SK-N-SH (cell line): ENCODE data around the gene DERL3.

Source experiments
- CTCF ChIP-seq: fragments of 200-600 bp; sonication (generic); IDR thresholded peaks from 2 replicates; pipeline ENCODE4 v1.6.1; 2017; ENCODE audit warnings: antibody characterized with exemption, mild to moderate bottlenecking, moderate library complexity
- EP300 ChIP-seq, 2 experiments: IDR thresholded peaks; 2 replicates each; pipeline versions ENCODE4 v1.4.0 to v1.6.1; 2012; ENCODE audit warnings: borderline replicate concordance in 1 of 2, low read depth in 1 of 2, low read length in 1 of 2
- JUND ChIP-seq: IDR thresholded peaks from 2 replicates; pipeline ENCODE4 v1.4.0; 2012
- RAD21 ChIP-seq: IDR thresholded peaks from 2 replicates; pipeline ENCODE4 v1.6.1; 2012; ENCODE audit warnings: mild to moderate bottlenecking, low read length
- SIN3A ChIP-seq: IDR thresholded peaks from 2 replicates; pipeline ENCODE4 v1.6.1; 2012; ENCODE audit warnings: low read depth, mild to moderate bottlenecking, low read length, moderate library complexity, borderline replicate concordance
- USF1 ChIP-seq: IDR thresholded peaks from 2 replicates; pipeline ENCODE4 v1.4.0; 2012; ENCODE audit warnings: low read depth, borderline replicate concordance
- YY1 ChIP-seq: IDR thresholded peaks from 2 replicates; pipeline ENCODE4 v1.4.0; 2012; ENCODE audit warnings: low read depth, mild to moderate bottlenecking
- ZBTB33 ChIP-seq: IDR thresholded peaks from 2 replicates; pipeline ENCODE4 v1.4.0; 2012; ENCODE audit warnings: low read depth, borderline replicate concordance

- no peak for TF ChIP-seq YY1
- TF ChIP-seq RAD21, result no peak
- no peak for TF ChIP-seq ZBTB33
- TF ChIP-seq USF1, result no peak
- TF ChIP-seq JUND, result no peak
- no peak for TF ChIP-seq CTCF
- TF ChIP-seq SIN3A, result no peak
- TF ChIP-seq EP300 (IDR thresholded peaks at IDR 0.05; ENCODE audit: borderline replicate concordance in 1 of 2, low read depth in 1 of 2, low read length in 1 of 2), result no peak
These were observed 16.6 kb downstream of the DERL3 start for GRCh38 chr22:23822101-23822671.
